H9 (cell line): ENCODE results near the gene BLVRB. TPM values are rescaled to one million over a fixed set of nuclear protein-coding genes. Genes with fewer than 3 reads are reported as not detected.

Experiments used
- DNase-seq: peaks from one replicate; pipeline ENCODE4 v3.0.0-alpha.2; 2017
- H2AFZ ChIP-seq: one replicate; pipeline ENCODE4 v1.6.1; 2013; ENCODE audit warnings: mild to moderate bottlenecking, low read length, control low read depth, moderate library complexity
- H2AK5ac ChIP-seq: 2 replicates; pipeline ENCODE4 v1.6.1; 2013; ENCODE audit warnings: low read length, control low read depth, mixed read lengths; ENCODE audit not compliant: insufficient read length
- H2BK120ac ChIP-seq: one replicate; pipeline ENCODE4 v1.6.1; 2013; ENCODE audit warnings: low read depth, mild to moderate bottlenecking, low read length, control low read depth, inconsistent platforms; ENCODE audit not compliant: poor library complexity, severe bottlenecking
- H2BK12ac ChIP-seq: 2 replicates; pipeline ENCODE4 v1.6.1; 2013; ENCODE audit warnings: low read length, control low read depth, mixed read lengths, low read depth; ENCODE audit not compliant: insufficient read length
- H2BK15ac ChIP-seq: 2 replicates; pipeline ENCODE4 v1.6.1; 2013; ENCODE audit warnings: low read depth, low read length, control low read depth
- H2BK20ac ChIP-seq: one replicate; pipeline ENCODE4 v1.6.1; 2013; ENCODE audit warnings: low read depth, mild to moderate bottlenecking, low read length, control low read depth, inconsistent platforms; ENCODE audit not compliant: poor library complexity, severe bottlenecking
- H2BK5ac ChIP-seq: 2 replicates; pipeline ENCODE4 v1.6.1; 2013; ENCODE audit warnings: low read length, control low read depth, mixed read lengths; ENCODE audit not compliant: insufficient read length
- H3K14ac ChIP-seq: 2 replicates; pipeline ENCODE4 v1.6.1; 2013; ENCODE audit warnings: low read length, control low read depth; ENCODE audit not compliant: insufficient read depth
- H3K18ac ChIP-seq: 2 replicates; pipeline ENCODE4 v1.6.1; 2013; ENCODE audit warnings: low read depth, mild to moderate bottlenecking, mixed read lengths, low read length, control low read depth; ENCODE audit not compliant: insufficient read length
- H3K23ac ChIP-seq: 2 replicates; pipeline ENCODE4 v1.6.1; 2013; ENCODE audit warnings: low read length, control low read depth, mixed read lengths, low read depth; ENCODE audit not compliant: insufficient read length
- H3K23me2 ChIP-seq: 2 replicates; pipeline ENCODE4 v1.6.1; 2013; ENCODE audit warnings: low read depth, mild to moderate bottlenecking, mixed read lengths, low read length, control low read depth; ENCODE audit not compliant: insufficient read length, poor library complexity, severe bottlenecking
- H3K27ac ChIP-seq: 2 replicates; pipeline ENCODE4 v1.5.1; 2013; ENCODE audit warnings: low read length, control low read depth, mixed read lengths, low read depth; ENCODE audit not compliant: insufficient read length
- H3K27me3 ChIP-seq: 2 replicates; pipeline ENCODE4 v1.6.1; 2013; ENCODE audit warnings: low read length, control low read depth, inconsistent platforms; ENCODE audit not compliant: insufficient read depth
- H3K4ac ChIP-seq: 2 replicates; pipeline ENCODE4 v1.6.1; 2013; ENCODE audit warnings: low read depth, mild to moderate bottlenecking, control low read depth, inconsistent platforms, low read length, moderate library complexity
- H3K4me1 ChIP-seq: 2 replicates; pipeline ENCODE4 v1.6.1; 2013; ENCODE audit warnings: low read length, control low read depth, inconsistent platforms; ENCODE audit not compliant: insufficient read depth
- H3K4me2 ChIP-seq: 2 replicates; pipeline ENCODE4 v1.6.1; 2013; ENCODE audit warnings: low read length, control low read depth, mixed read lengths; ENCODE audit not compliant: insufficient read length, insufficient read depth
- H3K56ac ChIP-seq: 2 replicates; pipeline ENCODE4 v1.6.1; 2013; ENCODE audit warnings: low read depth, mild to moderate bottlenecking, mixed read lengths, low read length, control low read depth; ENCODE audit not compliant: insufficient read length
- H3K79me1 ChIP-seq: 2 replicates; pipeline ENCODE4 v1.6.1; 2013; ENCODE audit warnings: low read depth, mild to moderate bottlenecking, moderate library complexity, low read length, control low read depth, inconsistent platforms; ENCODE audit not compliant: insufficient read depth, poor library complexity, severe bottlenecking
- H3K79me2 ChIP-seq: 2 replicates; pipeline ENCODE4 v1.6.1; 2013; ENCODE audit warnings: low read length, control low read depth, inconsistent platforms; ENCODE audit not compliant: insufficient read depth
- H3K9ac ChIP-seq: 2 replicates; pipeline ENCODE4 v1.6.1; 2013; ENCODE audit warnings: low read length, control low read depth, mixed read lengths; ENCODE audit not compliant: insufficient read length; ENCODE audit errors: extremely low read depth
- H3K9me3 ChIP-seq: one replicate; pipeline ENCODE4 v1.6.1; 2013; ENCODE audit warnings: low read depth, low read length, inconsistent platforms; ENCODE audit not compliant: control insufficient read depth
- H3T11ph ChIP-seq: one replicate; pipeline ENCODE4 v1.6.1; 2013; ENCODE audit warnings: mild to moderate bottlenecking, low read length, control low read depth, inconsistent platforms
- H4K20me1 ChIP-seq: one replicate; pipeline ENCODE4 v1.6.1; 2013; ENCODE audit not compliant: control insufficient read depth, insufficient read length, insufficient read depth
- H4K5ac ChIP-seq: 2 replicates; pipeline ENCODE4 v1.6.1; 2013; ENCODE audit warnings: low read depth, mild to moderate bottlenecking, mixed read lengths, low read length, control low read depth; ENCODE audit not compliant: insufficient read length
- H4K8ac ChIP-seq: replicated peaks from 2 replicates; pipeline ENCODE4 v1.6.1; 2013; ENCODE audit warnings: low read length, control low read depth, mixed read lengths, low read depth; ENCODE audit not compliant: insufficient read length
- H4K91ac ChIP-seq: 2 replicates; pipeline ENCODE4 v1.6.1; 2013; ENCODE audit warnings: low read depth, mild to moderate bottlenecking, moderate library complexity, mixed read lengths, low read length, control low read depth; ENCODE audit not compliant: insufficient read length
- H3K27ac Mint-ChIP-seq, 3 experiments: 2 replicates in 2 of 3; 3 replicates in 1 of 3; pipeline ENCODE4 v1.8.0; 2020 to 2021; ENCODE audit warnings: mixed read lengths in 3 of 3, mild to moderate bottlenecking in 1 of 3, moderate library complexity in 1 of 3
- H3K27me3 Mint-ChIP-seq: 2 replicates; pipeline ENCODE4 v1.8.0; 2021; ENCODE audit warnings: low read depth, mild to moderate bottlenecking, moderate library complexity, mixed read lengths
- H3K36me3 Mint-ChIP-seq, 3 experiments: 2 replicates in 2 of 3; 3 replicates in 1 of 3; pipeline ENCODE4 v1.8.0; 2020 to 2021; ENCODE audit warnings: low read depth in 3 of 3, mixed read lengths in 3 of 3; ENCODE audit not compliant: insufficient read depth in 1 of 3
- H3K4me1 Mint-ChIP-seq, 2 experiments: 2 replicates each; pipeline ENCODE4 v1.8.0; 2020; ENCODE audit warnings: mixed read lengths in 2 of 2
- H3K4me3 Mint-ChIP-seq, 2 experiments: 2 replicates in 1 of 2; 3 replicates in 1 of 2; pipeline ENCODE4 v1.8.0; 2020 to 2021; ENCODE audit warnings: mild to moderate bottlenecking in 2 of 2, mixed read lengths in 2 of 2, moderate library complexity in 1 of 2
- H3K9me3 Mint-ChIP-seq, 2 experiments: 2 replicates in 1 of 2; 3 replicates in 1 of 2; pipeline ENCODE4 v1.8.0; 2020; ENCODE audit warnings: mild to moderate bottlenecking in 2 of 2, mixed read lengths in 2 of 2, moderate library complexity in 1 of 2
- WGBS: extraction: QIAGEN DNeasy Blood & Tissue Kit; methylation state at CpG from one replicate; pipeline ENCODE4 v1.1.7; 2013; ENCODE audit warnings: missing lambda C conversion rate, low lambda C conversion rate, mixed read lengths; ENCODE audit not compliant: insufficient read length; ENCODE audit errors: extremely low coverage; 5-methylcytosine and 5-hydroxymethylcytosine counted together
- total RNA-seq: library from RNA; stranded (reverse); gene quantifications from 2 replicates; pipeline ENCODE4 v1.2.1, GENCODE V29; 2021
- TF ChIP-seq, protein P1 (sequence below): fragments of 200-600 bp; sonication (generic); conservative IDR thresholded peaks from 3 replicates; pipeline ENCODE4 v1.8.0; 2021; ENCODE audit warnings: antibody characterized with exemption, mild to moderate bottlenecking

Gene BLVRB
- total RNA-seq, 1 experiment from 2014 or later, result 27.9 TPM

GRCh38 chr19:40446263-40446784 lies 19.2 kb downstream of the BLVRB start:
- Histone ChIP-seq H4K8ac (no peak overlapping the region), H3T11ph (no peak overlapping the region), H2BK12ac (no peak overlapping the region), H3K9me3 (no peaks in the 10 kb centered on the region), H2BK15ac (no peak overlapping the region), H3K23ac (no peak overlapping the region), H3K4me2 (no peak overlapping the region), H3K14ac (no peak overlapping the region), H2BK20ac (no peak overlapping the region), H4K5ac (no peak overlapping the region), H3K79me2 (peaks cover 4% of the 10 kb centered on the region; the same call in 1 of the 2 replicates), H2BK5ac (no peak overlapping the region), H3K27me3 (no peaks in the 10 kb centered on the region), H3K18ac (no peak overlapping the region), H3K56ac (no peak overlapping the region), H3K27ac (no peak overlapping the region), H3K79me1 (peaks cover 5% of the 10 kb centered on the region), H4K91ac (no peak overlapping the region), H2AFZ (no peak overlapping the region), H4K20me1 (no peaks in the 10 kb centered on the region), H2AK5ac (no peak overlapping the region), H3K23me2 (peaks cover 3% of the 10 kb centered on the region), H3K4ac (no peak overlapping the region), H3K4me1 (no peaks in the 10 kb centered on the region), H2BK120ac (no peak overlapping the region), H3K9ac (no peak overlapping the region)
- DNase-seq, result no peak
- TF ChIP-seq, protein P1, sequence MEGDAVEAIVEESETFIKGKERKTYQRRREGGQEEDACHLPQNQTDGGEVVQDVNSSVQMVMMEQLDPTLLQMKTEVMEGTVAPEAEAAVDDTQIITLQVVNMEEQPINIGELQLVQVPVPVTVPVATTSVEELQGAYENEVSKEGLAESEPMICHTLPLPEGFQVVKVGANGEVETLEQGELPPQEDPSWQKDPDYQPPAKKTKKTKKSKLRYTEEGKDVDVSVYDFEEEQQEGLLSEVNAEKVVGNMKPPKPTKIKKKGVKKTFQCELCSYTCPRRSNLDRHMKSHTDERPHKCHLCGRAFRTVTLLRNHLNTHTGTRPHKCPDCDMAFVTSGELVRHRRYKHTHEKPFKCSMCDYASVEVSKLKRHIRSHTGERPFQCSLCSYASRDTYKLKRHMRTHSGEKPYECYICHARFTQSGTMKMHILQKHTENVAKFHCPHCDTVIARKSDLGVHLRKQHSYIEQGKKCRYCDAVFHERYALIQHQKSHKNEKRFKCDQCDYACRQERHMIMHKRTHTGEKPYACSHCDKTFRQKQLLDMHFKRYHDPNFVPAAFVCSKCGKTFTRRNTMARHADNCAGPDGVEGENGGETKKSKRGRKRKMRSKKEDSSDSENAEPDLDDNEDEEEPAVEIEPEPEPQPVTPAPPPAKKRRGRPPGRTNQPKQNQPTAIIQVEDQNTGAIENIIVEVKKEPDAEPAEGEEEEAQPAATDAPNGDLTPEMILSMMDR, result no peak
- no peaks in the 10 kb centered on the region for H3K27me3 Mint-ChIP-seq
- peak overlapping the region in 1 of 2 experiments; percentile 43; a peak in 3 of 5 replicates for H3K4me3 Mint-ChIP-seq
- no CpG with 5 or more reads among the region's 8 CpGs for WGBS
- H3K4me1 Mint-ChIP-seq, result peaks cover 30 to 34% of the 10 kb centered on the region in 2 experiments
- no peaks in the 10 kb centered on the region; a peak in 1 of 5 replicates for H3K9me3 Mint-ChIP-seq
- peak overlapping the region; percentile 82 to 99 (median 90) for H3K27ac Mint-ChIP-seq
- H3K36me3 Mint-ChIP-seq, result peaks cover 9 to 30% (median 18%) of the 10 kb centered on the region in 3 experiments; a peak in 6 of 7 replicates
